ENCODE data around the gene KIF1B. TPM values are rescaled to one million over a fixed set of nuclear protein-coding genes. Genes with fewer than 3 reads are reported as not detected.

The KIF1B gene
- total RNA-seq, 4 donors from 2014 or later = 46.0 to 88.0 (median 51.2) TPM

GRCh38 chr1:10337436-10337835 lies 127.1 kb downstream of the KIF1B start:
- DNase-seq (ENCODE audit: low spot score in 2 of 2) = no peak
- Histone ChIP-seq H3K4me1 (no peaks in the 10 kb centered on the region), H3K36me3 (peaks cover 64% of the 10 kb centered on the region), H3K4me3 (no peak overlapping the region), H3K27ac (no peak overlapping the region), H3K27me3 (no peaks in the 10 kb centered on the region), H3K9me3 (no peaks in the 10 kb centered on the region)
- 72% methylated on average over 3 of the region's 3 CpGs for WGBS
- TF ChIP-seq POLR2AphosphoS5 (IDR thresholded peaks at IDR 0.05) (no peak), CTCF (IDR thresholded peaks at IDR 0.05) (no peak), EP300 (IDR thresholded peaks at IDR 0.05) (no peak), POLR2A (IDR thresholded peaks at IDR 0.05) (no peak)

- H3K27ac ChIP-seq = no peak overlapping the region
- no peaks in the 10 kb centered on the region for H3K27me3 ChIP-seq
- H3K9me3 ChIP-seq = no peaks in the 10 kb centered on the region
- 35% methylated on average over 2 of the region's 2 CpGs for WGBS
- no peak overlapping the region for H3K4me3 ChIP-seq
- peak; percentile 16 to 53 for TF ChIP-seq CTCF (IDR thresholded peaks at IDR 0.05)
- no peak for TF ChIP-seq POLR2A (IDR thresholded peaks at IDR 0.05)
- no peak for TF ChIP-seq EP300 (IDR thresholded peaks at IDR 0.05)
- TF ChIP-seq POLR2AphosphoS5 (IDR thresholded peaks at IDR 0.05) = no peak
- H3K4me1 ChIP-seq = no peaks in the 10 kb centered on the region
- no peak for DNase-seq (ENCODE audit: low spot score in 2 of 2)
- peaks cover 70% of the 10 kb centered on the region for H3K36me3 ChIP-seq
Observed at GRCh38 chr1:10338047-10338446, 127.7 kb downstream of the KIF1B start.

- TF ChIP-seq POLR2A (IDR thresholded peaks at IDR 0.05) (no peak), POLR2AphosphoS5 (IDR thresholded peaks at IDR 0.05) (no peak), EP300 (IDR thresholded peaks at IDR 0.05) (no peak), CTCF (IDR thresholded peaks at IDR 0.05) (no peak)
- H3K4me3 ChIP-seq = no peak overlapping the region
- H3K27ac ChIP-seq = no peak overlapping the region
- H3K27me3 ChIP-seq = no peaks in the 10 kb centered on the region
- peaks cover 75% of the 10 kb centered on the region for H3K36me3 ChIP-seq
- no peak for DNase-seq (ENCODE audit: low spot score in 2 of 2)
- no peaks in the 10 kb centered on the region for H3K4me1 ChIP-seq
- H3K9me3 ChIP-seq = no peaks in the 10 kb centered on the region
- WGBS = 80% methylated on average over 6 of the region's 6 CpGs
Observed at GRCh38 chr1:10338611-10339010, 128.2 kb downstream of the KIF1B start.

- Histone ChIP-seq H3K9me3 (no peaks in the 10 kb centered on the region), H3K4me1 (no peaks in the 10 kb centered on the region), H3K27me3 (no peaks in the 10 kb centered on the region), H3K36me3 (peaks cover 79% of the 10 kb centered on the region), H3K4me3 (no peak overlapping the region), H3K27ac (no peak overlapping the region)
- WGBS = 86% methylated on average over 4 of the region's 4 CpGs
- no peak for TF ChIP-seq POLR2AphosphoS5 (IDR thresholded peaks at IDR 0.05)
- TF ChIP-seq POLR2A (IDR thresholded peaks at IDR 0.05) = no peak
- no peak for TF ChIP-seq EP300 (IDR thresholded peaks at IDR 0.05)
- TF ChIP-seq CTCF (IDR thresholded peaks at IDR 0.05) = no peak
- DNase-seq (ENCODE audit: low spot score in 2 of 2) = no peak
Observed at GRCh38 chr1:10339036-10339567, 128.7 kb downstream of the KIF1B start.

- Histone ChIP-seq H3K4me3 (no peak overlapping the region), H3K27me3 (no peaks in the 10 kb centered on the region), H3K27ac (no peak overlapping the region), H3K36me3 (peaks cover 79% of the 10 kb centered on the region), H3K9me3 (no peaks in the 10 kb centered on the region), H3K4me1 (no peaks in the 10 kb centered on the region)
- TF ChIP-seq CTCF (IDR thresholded peaks at IDR 0.05) (no peak), POLR2AphosphoS5 (IDR thresholded peaks at IDR 0.05) (no peak), EP300 (IDR thresholded peaks at IDR 0.05) (no peak), POLR2A (IDR thresholded peaks at IDR 0.05) (no peak)
- DNase-seq (ENCODE audit: low spot score in 2 of 2) = no peak
- 53% methylated on average over 5 of the region's 5 CpGs for WGBS
Observed at GRCh38 chr1:10339815-10340214, 129.4 kb downstream of the KIF1B start.
